Lower leg skin (tissue), 4 donors: ENCODE results near the gene TP73. TPM values are rescaled to one million over a fixed set of nuclear protein-coding genes. Genes with fewer than 3 reads are reported as not detected.

ENCODE experiments used
- DNase-seq, 2 donors: peaks; one replicate each; pipeline ENCODE4 v3.0.0-alpha.2; 2019; ENCODE audit warnings: low spot score in 2 of 2
- H3K4me3 ChIP-seq: fragments of 200-600 bp; sonication (generic); 2 replicates; pipeline ENCODE4 v1.5.1; 2017; ENCODE audit warnings: mild to moderate bottlenecking, low read depth; ENCODE audit not compliant: poor library complexity, severe bottlenecking
- CTCF ChIP-seq, 3 donors: fragments of 450-650 bp; IDR thresholded peaks; one replicate each; pipeline ENCODE4 v1.5.1; 2016; ENCODE audit warnings: antibody characterized with exemption in 3 of 3, mild to moderate bottlenecking in 3 of 3, moderate library complexity in 2 of 3
- POLR2A ChIP-seq, 2 donors: fragments of 450-650 bp; IDR thresholded peaks; one replicate each; pipeline ENCODE4 v1.6.1; 2016 to 2017; ENCODE audit warnings: antibody characterized with exemption in 2 of 2, mild to moderate bottlenecking in 1 of 2, moderate library complexity in 1 of 2
- WGBS, 2 donors: methylation state at CpG; one replicate each; pipeline ENCODE4 v1.1.5; 2018; 5-methylcytosine and 5-hydroxymethylcytosine counted together
- intact Hi-C: fragments of 100-400 bp; cut with DNase I; formaldehyde crosslinking; loops from one replicate; pipeline ENCODE4 v1.15.0; 2023; ENCODE audit warnings: low total_unique reads
- total RNA-seq, 4 donors: library from RNA; depleted of rRNA; stranded (reverse); fragments of >200 nt; gene quantifications; one replicate each; pipeline ENCODE4 v1.1.0, GENCODE V29; 2016

TP73 gene
- total RNA-seq, 4 donors from 2014 or later = 5.8 to 23.6 (median 11.0) TPM

- 14 to 28% methylated on average over 15 to 19 of the region's 30 CpGs for WGBS, 2 donors
- DNase-seq = no peak
- intact Hi-C loops = no loop called here
- TF ChIP-seq CTCF (IDR thresholded peaks at IDR 0.05) (no peak), POLR2A (IDR thresholded peaks at IDR 0.05) (no peak)
- no peak overlapping the region for H3K4me3 ChIP-seq
These were observed 16.4 kb downstream of the TP73 start for GRCh38 chr1:3668585-3669300.

- TF ChIP-seq CTCF (IDR thresholded peaks at IDR 0.05) = no peak
- no peak for TF ChIP-seq POLR2A (IDR thresholded peaks at IDR 0.05)
- WGBS, 2 donors = 70 to 82% methylated on average over 14 of the region's 14 CpGs
- DNase-seq = peak in 1 of 2 donors; percentile 84
- no peak overlapping the region for H3K4me3 ChIP-seq
- intact Hi-C loops = no loop called here
These were observed 17.1 kb downstream of the TP73 start for GRCh38 chr1:3669421-3669821.

- H3K4me3 ChIP-seq = no peak overlapping the region
- WGBS, 2 donors = 85 to 90% methylated on average over 9 of the region's 9 CpGs
- TF ChIP-seq CTCF (IDR thresholded peaks at IDR 0.05) = no peak
- no peak for TF ChIP-seq POLR2A (IDR thresholded peaks at IDR 0.05)
- DNase-seq = peak in 1 of 2 donors; percentile 78
- intact Hi-C loops = no loop called here
These were observed 17.7 kb downstream of the TP73 start for GRCh38 chr1:3669971-3670431.

- no peak overlapping the region for H3K4me3 ChIP-seq
- intact Hi-C loops = no loop called here
- peak in 1 of 2 donors; percentile 81 for DNase-seq
- 67 to 77% methylated on average over 15 of the region's 15 CpGs for WGBS, 2 donors
- no peak for TF ChIP-seq POLR2A (IDR thresholded peaks at IDR 0.05)
- TF ChIP-seq CTCF (IDR thresholded peaks at IDR 0.05) = no peak
These were observed 18.5 kb downstream of the TP73 start for GRCh38 chr1:3670823-3671265.

- peak in 1 of 2 donors; percentile 83 for DNase-seq
- intact Hi-C loops = no loop called here
- 42 to 48% methylated on average over 24 to 27 of the region's 29 CpGs for WGBS, 2 donors
- no peak for TF ChIP-seq POLR2A (IDR thresholded peaks at IDR 0.05)
- no peak for TF ChIP-seq CTCF (IDR thresholded peaks at IDR 0.05)
- H3K4me3 ChIP-seq = no peak overlapping the region
These were observed 19.3 kb downstream of the TP73 start for GRCh38 chr1:3671371-3672180.
